ENCODE results near the gene PLCD4.

PLCD4 gene

DNA sequence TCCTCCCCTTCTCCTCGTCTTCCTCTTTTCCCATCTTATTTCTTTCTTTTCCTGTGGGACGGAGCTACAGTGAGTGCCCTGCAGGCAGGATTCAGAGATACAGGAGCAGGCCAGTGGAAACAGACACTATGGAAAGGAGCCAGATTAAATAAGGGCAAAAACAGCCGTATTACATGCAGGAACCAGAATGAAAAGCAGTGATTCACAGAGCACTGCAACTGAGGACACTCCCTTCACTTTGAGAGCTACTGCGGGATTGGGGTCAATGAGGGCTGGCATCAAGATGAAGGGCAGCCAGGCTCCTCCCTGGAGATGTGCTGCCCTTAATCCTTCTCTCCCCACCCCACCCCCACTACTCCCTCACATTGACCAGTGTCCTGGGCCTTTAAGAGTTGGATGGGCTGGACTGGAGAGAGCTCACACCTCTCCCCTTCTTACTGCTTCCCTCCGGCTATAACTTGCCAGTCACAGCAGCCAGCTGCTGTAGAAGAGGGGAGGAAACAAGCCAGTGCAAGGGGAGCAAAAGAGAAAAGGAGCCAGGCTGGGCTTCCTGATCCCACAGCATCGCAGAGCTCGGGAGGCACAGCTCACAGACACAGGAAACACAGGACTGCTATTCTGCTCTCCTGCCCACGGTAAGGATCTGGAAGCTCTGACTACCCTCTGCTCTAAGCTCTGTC is at the start of gene PLCD4:
PLCD4 (plus strand) TSS at position 464 of the 680 bp plus-strand sequence. CDS start 7,841 bp downstream, outside the sequence.
- DNase-seq, result peak in 1 of 14 donors; percentile 4

DNA sequence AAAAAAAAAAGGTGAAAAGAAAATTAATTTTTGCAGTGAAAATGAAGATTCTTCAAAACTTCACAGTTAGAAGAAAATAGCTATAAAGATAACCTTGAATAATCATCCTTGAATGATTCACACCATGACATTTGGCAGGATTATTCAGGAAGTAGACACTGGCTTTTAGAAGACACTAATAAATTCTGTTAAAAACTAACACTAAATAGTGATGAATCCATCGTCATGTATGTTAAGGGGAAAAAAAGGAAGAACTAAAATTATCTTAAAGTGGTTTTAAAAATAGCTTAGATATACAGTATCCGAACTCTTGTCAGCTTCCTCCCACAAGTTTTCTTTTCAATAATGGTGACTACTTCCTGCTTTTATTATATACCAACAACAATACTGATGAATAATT is 49.8 kb upstream of the PLCD4 start:
- DNase-seq, result no peak

DNA sequence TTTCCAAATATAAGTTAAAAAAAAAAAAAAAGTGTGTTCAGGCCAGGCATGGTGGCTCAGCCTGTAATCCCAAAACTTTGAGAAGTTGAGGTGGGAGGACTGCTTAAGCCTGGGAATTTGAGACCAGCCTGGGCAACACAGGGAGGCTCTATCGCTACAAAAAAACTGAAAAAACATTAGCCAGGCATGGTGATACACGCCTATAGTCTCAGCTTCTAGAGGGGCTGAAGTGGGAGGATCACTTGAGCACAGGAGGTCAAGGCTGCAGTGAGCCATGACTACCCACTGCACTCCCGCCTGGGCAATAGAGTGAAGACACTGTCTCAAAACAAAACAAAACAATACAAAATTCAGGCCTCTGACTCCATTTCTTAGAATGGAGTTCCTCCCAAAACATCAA is 48.7 kb upstream of the PLCD4 start:
- DNase-seq, result no peak

DNA sequence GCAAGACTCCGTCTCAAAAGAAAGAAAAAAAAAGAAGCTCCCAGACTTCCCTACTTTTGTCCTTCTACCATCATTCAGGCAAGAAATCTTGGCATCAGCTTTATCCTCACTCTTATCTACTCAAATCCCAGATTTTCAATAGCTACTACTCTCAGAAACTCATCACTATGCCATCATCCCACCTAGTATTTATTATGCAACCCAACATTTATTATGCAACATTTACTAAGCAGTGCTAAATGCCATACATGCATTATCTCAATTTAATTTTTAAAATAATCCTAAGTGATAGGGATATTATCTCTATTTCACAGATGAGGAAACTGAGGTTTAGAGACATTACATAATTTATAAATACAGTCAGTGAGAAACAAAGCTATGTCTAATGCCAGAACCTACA is 43.6 kb upstream of the PLCD4 start:
- no peak for DNase-seq

DNA sequence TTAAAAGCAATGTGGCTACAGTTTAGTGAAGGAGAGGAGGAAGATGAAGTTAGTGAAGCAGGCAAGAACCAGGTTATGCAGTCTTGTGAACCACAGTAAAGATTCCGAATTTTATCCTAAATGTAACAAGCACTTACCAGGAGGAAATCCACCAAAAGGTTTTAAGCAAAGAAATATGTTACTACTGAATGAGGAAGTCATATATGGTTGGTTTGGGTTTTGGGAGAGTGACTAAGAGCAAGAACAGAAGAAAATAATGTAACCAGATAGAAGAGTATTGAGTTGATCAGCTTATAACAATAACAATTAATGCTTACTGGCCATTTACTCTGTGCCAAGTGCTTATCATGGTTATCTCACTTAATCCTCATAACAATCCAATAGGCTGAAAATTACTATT is 41.4 kb upstream of the PLCD4 start:
- DNase-seq, result no peak

DNA sequence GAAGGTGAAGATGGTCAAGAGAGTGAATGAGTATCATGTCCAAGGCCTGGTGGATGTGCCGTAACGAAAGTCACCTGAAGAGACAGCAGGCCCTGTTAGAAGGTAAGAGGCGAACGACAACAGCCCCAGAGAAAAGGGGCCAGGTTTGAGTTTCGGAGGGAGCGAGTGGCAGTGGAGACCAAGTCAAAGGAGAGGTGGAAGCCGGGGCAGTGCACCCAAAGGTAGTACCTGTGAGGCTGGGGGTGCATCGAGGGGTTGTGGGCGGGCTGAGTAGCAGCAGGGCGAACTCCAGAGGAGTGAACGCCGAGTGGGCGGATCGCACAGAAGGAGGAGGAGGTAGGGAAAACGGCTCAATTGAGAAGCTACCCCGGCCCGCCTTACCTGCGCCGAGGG is 39.9 kb upstream of the PLCD4 start:
- peak in 1 of 14 donors; percentile 36 for DNase-seq

DNA sequence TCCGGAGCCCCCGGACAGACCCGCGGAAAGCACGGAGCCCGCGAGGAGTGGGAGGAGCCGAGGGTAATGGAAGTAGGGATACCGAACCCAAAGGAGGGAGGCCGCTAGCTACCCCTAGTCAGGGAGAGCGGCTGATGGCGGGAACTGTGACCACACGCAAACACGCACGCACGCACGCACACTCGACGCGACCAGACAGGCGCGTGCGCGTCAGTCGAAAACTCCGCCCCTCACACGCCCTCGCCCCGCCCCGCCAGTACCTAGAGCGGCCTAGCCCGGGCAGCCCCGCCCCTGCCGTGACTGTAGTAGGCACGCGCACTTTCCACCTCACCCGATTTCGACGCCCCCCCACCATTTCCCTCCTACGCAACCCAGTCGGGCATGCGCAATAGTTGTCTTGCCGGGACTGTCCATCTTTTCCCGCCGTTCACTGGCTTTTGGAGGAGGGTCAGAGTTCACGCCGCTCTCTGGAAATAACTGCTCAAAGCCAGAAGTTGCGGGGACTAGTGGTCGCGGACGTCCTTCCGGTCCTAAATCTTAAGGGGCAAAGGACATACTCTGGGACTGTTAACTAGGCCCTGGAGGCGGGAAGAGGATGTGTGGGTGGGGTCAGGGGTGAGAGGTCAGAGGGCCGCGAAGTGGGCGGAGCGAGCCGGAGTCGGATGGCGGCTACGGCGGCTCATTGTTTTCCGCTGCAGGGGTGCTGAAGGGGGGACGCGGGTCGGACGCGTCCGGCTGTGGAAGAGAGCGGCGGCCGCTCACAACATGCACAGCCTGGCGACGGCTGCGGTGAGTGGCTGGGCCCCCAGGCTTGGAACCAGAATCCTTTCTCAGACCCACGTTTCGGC is 39.3 kb upstream of the PLCD4 start, which contains the start of the genes CNOT9 and USP37:
CNOT9 (plus strand) TSS at position 650 of the 848 bp plus-strand sequence; CDS start at position 766, 116 bp downstream.
USP37 (minus strand) TSS at position 162 of the 848 bp plus-strand sequence. CDS start 9,698 bp downstream, outside the sequence.
- DNase-seq, result peak; percentile 86 to 99 (median 96)

DNA sequence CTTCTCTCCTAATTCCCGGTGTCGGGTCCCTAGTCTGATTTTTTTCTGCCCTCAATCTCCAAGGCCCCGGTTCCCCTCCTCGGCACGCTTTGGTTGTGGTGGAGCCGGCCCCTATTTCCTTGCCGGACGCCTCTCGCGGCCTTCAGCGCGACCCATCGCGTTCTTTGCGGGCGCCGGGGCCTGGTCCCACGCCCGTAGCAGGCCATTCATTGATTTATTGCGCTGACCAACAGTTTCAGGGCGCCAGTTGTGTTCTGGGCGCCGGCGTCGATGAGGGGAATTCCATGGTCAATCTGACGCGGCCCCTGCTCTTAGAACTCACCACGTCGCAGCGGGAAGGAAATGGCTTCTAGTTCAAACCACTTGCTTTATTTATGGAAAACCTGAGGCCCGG is 38.7 kb upstream of the PLCD4 start:
- DNase-seq, result peak in 2 of 14 donors; percentile 51 to 86

DNA sequence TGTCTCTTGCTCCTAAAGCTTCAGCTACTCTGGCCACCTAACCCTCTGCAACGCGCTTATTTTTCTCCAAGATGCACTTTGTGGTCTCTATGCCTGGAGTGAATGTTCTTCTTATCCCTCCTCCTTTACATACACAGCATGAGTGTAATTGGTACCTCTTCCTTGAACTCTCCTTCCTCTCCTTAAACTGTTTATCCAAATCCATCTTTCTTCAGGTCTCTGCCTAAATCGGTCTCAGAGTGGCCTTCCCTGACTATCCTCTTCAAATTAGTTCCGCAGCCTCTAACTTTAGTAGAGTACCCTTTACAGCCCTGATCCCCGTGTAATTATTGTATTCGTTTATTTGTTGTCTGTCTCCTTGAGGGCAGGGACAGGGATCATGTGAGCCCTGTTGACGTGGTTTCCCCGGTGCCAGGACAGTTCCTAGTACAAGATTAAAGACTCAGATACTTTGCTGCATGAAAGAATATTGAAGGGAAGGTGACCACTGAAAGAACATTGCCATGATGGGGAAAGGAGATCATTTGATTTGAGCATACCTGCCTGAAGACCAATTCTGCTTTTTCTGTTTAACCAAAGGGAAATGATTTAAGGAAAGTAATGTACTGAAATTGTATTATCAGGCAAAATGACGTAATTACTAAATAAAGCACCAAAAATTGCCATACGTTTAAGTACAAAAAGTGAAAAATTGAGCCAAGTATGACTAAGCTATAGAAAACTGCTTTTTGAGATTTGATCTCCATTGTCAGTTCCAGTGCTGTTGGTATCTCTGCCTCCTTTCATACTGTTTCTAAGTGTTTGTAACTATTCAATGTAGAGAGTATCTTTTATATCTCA is 37.8 kb upstream of the PLCD4 start:
- DNase-seq, result peak in 1 of 14 donors; percentile 3

DNA sequence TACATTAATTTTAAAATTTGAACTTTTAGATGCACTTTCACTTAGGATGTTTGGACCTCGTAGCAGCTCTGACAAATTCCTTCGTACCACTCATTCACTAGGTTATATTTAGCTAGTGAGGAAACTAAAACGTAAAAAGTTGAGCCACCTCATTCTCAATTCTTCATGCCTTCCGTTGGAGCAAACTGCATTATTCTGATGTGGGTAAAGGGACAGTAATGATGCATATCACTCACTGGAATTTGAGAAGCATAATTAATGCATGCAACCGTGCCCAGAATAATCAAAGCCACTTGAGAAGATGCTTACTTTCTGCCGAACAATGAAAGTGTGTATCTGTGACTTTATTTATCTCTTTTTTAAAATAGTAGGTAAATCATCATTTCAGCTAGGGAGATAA is 36.8 kb upstream of the PLCD4 start:
- no peak for DNase-seq

DNA sequence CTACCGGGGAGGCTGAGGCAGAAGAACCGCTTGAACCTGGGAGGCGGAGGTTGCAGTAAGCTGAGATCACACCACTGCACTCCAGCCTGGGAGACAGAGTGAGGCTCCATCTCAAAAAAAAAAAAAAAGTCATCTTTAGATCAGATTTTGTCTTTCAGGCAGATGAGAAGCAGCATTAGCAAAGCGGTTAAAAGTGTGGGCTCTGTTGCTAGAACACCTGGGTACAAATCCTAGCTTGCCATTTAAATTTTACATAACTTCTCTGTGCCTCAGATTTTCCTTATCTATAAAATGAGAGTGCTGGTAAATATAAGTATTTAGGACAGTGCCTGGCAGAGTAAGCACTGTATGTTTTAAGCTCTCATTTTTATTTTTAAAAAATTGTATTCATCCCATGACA is 30.8 kb upstream of the PLCD4 start:
- DNase-seq, result no peak

DNA sequence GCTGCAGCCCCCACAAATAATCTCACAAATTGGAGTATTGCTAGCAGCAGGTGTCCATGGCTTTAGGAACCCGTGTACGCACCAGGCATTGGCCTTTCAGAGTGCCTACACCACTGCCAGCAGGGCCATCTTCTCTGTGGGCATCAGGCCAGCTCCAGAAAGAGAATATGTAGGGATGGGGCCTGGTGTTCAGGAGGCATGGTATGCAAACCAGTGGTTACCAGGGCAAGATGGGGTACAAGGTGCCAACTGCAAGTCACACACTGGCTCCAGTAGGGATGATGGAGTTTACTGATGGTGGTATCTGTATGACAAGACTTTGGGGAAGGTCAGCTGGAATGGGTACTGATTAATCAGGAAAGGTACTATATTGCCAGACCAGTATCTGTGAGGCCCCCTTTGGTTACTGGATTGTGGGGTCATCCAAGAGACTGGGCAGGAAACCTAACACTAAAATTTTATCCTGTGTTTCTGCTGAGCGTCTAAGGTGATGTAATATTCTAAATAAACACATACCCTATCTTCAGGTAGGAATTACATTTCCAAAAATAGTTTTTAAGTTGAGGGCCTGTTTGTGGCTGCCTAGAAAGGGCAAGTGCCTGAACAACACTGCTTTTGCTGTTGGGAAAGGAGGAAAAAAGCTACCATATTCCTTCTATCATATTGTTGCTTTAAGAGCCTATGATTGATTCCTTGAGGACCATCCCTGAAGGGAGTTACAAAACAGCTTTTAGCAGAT is 30.0 kb upstream of the PLCD4 start:
- DNase-seq, result no peak

DNA sequence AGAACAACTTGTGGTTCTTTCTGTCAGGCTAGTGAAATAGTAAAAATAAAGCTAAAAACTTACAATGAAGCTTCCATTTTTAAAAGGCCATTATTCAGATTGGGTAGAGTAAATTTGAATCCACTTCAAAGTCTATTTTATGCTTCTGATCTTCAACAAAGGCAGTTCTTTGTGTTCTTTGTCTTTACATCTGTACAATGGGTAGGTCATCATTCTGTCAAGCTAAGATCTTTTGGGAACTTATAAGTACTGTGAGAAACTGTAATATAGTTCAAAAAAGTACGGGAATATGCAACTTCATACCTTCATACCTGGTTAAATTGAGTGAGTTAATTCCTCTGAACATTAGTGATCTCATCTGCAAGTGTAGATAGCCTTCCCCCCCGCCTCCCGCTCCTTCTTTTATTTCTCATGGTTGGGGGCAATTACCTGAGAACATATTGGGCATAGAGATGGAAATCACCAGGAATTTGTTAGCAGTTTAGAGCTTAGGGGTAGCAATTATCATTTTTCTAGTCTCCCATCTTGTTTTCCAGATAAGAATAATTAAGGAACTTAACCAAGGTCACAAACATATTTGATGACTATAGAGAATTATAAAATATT is 29.3 kb upstream of the PLCD4 start:
- DNase-seq, result no peak

DNA sequence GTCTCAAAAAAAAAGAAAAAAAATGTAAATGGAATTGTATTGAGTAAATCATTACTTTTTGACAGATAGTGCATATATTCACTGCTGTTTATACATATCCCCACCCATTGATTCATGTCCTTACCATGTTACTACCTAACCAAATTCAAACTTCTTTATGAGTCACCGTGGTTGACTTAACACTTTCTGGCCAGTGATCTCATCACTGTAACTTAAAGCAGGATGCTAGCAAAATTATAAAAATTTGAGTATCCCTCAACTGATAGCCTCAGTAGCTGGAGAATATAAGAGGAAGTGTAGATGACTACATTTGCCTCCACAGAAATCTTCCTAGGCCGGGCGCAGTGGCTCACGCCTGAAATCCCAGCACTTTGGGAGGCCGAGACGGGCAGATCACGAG is 25.6 kb upstream of the PLCD4 start:
- DNase-seq, result no peak

DNA sequence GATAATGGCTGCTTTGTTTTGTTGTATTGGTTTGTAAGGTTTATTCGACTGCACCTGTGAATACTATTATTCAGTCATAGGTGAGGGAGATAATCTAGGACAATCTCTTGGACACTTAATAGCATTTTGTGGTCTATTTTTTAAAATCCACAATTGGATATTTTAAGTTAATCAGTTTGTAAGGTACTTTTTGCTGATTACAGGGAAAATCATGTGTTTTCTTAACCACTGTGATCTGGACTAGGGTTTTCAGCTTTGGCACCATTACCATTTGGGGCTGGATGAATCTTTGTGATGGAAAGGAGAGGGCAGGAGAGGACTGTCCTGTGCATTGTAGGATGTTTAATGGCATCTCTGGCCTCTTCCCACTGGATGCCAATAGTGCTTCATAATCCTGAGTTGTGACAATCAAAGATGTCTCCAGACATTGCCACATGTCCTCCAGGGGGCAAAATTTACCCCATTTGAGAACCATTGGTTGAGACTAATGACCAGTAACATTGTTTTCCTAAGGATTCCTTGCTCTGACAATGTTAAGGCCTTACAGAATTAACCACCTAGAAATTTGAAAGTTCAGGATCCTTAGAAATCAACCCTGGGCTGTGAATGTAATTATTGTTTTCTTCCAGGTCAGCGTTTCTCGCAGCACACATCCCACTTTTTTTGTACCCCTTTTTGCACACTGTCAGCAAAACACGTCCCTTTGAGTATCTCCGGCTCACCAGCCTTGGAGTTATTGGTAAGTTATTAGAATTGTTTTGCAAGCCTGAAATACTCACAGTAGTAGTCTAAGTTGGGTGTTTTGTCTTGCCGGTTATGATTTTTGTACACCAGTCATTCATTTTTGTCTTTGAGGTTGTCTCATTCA is 23.5 kb upstream of the PLCD4 start:
- no peak for DNase-seq

DNA sequence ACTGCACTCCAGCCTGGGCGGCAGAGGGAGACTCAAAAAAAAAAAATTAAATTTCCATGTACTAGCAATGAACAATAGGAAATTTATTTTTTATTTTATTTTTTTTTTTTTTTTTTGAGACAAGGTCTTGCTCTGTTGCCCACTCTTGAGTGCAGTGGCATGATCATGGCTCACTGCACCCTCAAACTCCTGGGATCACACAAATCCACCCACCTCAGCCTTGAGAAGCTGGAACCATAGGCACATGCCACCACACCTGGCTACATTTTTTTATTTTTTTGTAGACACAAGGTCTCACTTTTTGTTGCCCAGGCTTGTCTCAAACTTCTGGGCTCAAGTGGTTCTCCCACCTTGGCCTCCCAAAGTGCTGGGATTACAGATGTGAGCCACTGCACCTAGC is 22.2 kb upstream of the PLCD4 start:
- no peak for DNase-seq

DNA sequence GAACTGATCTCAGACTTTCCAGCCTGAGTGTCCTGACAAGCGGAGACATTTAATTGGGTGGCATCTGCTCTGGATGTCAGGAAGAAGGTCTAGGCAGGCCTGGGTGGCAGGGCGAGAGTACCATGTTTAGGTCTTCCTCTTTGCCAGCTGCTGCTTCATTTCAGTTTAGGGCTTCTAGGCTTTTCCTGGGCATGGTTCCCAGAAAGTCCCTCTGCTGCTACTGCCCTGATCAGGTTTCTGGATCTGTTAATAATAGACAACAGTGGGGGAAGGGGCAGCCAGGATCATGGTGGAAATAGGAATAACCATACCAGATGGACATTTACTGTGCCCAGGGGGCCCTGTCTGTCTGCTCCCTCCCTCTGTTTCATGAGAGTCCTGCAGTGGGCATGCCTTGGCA is 2.3 kb upstream of the PLCD4 start:
- DNase-seq, result peak in 1 of 14 donors; percentile 4

DNA sequence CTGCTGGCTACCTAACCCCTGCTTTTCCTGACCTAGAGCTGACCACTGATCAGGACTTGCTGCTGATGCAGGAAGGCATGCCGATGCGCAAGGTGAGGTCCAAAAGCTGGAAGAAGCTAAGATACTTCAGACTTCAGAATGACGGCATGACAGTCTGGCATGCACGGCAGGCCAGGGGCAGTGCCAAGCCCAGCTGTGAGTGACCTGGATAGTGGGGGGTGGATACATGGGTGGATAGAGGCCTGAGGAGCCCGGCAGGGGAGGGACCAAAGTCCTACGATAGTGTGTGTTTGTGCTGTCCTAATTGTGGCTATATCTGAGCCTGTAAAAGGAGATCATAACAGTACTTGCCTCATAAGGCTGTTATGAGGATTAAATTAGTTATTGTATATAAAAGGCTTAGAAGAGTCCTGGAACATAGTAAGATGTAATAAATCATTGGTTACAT is 8.2 kb downstream of the PLCD4 start:
- no peak for DNase-seq

DNA sequence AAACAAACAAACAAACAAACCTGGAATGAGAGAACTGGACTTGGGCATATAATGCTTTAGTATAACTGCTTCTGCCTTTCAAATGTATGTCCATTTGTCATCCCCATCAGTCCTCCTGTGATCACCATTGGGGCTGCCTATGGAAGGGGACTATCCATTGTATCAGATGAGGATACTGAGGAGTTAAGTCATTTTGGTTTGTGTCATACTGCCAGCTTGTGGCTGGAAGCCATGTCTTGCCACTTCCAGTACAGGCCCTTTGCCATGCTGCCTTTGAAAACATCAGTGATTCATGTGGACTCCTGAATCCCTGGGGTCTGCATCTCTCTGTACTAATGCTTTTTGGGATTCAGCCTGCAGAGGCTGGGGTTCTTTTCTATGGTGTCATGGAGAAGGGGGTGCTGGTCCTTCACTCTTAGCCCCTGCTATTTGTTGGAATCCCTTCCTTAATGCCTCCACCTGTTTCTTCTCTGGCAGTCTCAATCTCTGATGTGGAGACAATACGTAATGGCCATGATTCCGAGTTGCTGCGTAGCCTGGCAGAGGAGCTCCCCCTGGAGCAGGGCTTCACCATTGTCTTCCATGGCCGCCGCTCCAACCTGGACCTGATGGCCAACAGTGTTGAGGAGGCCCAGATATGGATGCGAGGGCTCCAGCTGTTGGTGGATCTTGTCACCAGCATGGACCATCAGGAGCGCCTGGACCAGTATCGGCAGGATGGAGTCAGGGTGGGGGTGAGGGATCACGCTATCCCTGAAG is 10.6 kb downstream of the PLCD4 start:
- no peak for DNase-seq

DNA sequence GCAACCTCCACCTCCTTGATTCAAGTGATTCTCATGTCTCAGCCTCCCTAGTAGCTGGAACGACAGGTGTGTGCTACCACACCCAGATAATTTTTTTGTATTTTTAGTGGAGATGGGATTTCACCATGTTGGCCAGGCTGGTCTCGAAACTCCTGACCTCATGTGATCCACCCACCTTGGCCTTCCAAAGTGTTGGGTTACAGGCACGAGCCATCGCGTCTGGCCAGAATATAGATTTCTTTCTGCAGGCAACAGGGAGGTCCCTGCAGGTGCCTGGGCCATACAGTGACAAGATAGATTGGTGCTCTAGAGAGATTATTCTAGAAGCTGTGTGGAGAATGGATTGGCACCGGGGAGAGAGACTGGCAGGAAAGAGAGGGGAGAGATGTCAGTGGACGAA is 13.3 kb downstream of the PLCD4 start:
- DNase-seq, result no peak

Data from C1 segment of cervical spinal cord (tissue), 14 donors.